Adipocyte (in vitro differentiated cells): ENCODE measurements around the gene SYNDIG1L.

ENCODE experiments used
- DNase-seq: peaks from one replicate; pipeline ENCODE4 v3.0.0-alpha.2; 2015; ENCODE audit warnings: low read depth
- H3K27me3 ChIP-seq: replicated peaks from 2 replicates; pipeline ENCODE4 v1.7.0; 2013; ENCODE audit warnings: mild to moderate bottlenecking, low read length, moderate library complexity; ENCODE audit not compliant: control insufficient read depth, insufficient read depth
- H3K36me3 ChIP-seq: 2 replicates; pipeline ENCODE4 v1.7.0; 2013; ENCODE audit warnings: low read length, mild to moderate bottlenecking, moderate library complexity; ENCODE audit not compliant: control insufficient read depth, insufficient read depth, severe bottlenecking
- H3K4me1 ChIP-seq: 2 replicates; pipeline ENCODE4 v1.7.0; 2013; ENCODE audit warnings: mild to moderate bottlenecking, low read length, moderate library complexity; ENCODE audit not compliant: control insufficient read depth, insufficient read depth
- H3K4me3 ChIP-seq: 2 replicates; pipeline ENCODE4 v1.7.0; 2013; ENCODE audit warnings: mild to moderate bottlenecking, low read length, moderate library complexity
- H3K9ac ChIP-seq: 2 replicates; pipeline ENCODE4 v1.7.0; 2013; ENCODE audit warnings: mild to moderate bottlenecking, low read length, moderate library complexity
- H3K9me3 ChIP-seq: 2 replicates; pipeline ENCODE4 v1.7.0; 2013; ENCODE audit warnings: mild to moderate bottlenecking, low read length, moderate library complexity; ENCODE audit not compliant: control insufficient read depth

SYNDIG1L gene

GRCh38 chr14:74357585-74357984 lies 68.4 kb downstream of the SYNDIG1L start:
- Histone ChIP-seq H3K27me3 (peaks cover 43% of the 10 kb centered on the region), H3K4me3 (no peak overlapping the region), H3K9ac (no peak overlapping the region), H3K4me1 (no peaks in the 10 kb centered on the region), H3K9me3 (no peaks in the 10 kb centered on the region), H3K36me3 (no peaks in the 10 kb centered on the region)
- no peak for DNase-seq

DNA sequence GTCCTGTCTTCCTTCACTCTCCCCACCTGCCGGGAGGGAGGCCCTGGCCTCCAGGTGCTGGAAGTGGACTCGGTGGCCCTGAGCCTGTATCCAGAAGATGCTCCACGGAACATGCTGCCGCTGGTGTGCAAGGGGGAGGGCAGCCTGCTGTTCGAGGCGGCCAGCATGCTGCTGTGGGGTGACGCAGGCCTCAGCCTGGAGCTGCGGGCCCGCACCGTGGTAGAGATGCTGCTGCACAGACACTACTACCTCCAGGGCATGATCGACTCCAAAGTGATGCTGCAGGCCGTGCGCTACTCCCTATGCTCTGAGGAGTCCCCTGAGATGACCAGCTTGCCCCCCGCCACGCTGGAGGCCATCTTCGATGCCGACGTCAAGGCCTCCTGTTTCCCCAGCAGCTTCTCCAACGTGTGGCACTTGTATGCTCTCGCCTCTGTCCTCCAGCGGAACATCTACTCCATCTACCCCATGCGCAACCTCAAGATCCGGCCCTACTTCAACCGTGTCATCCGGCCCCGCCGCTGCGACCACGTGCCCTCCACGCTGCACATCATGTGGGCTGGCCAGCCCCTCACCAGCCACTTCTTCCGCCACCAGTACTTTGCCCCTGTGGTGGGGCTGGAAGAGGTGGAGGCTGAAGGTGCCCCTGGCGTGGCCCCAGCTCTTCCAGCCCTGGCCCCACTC lies 69.0 kb downstream of the SYNDIG1L start:
- Histone ChIP-seq H3K4me1 (no peaks in the 10 kb centered on the region), H3K9me3 (no peaks in the 10 kb centered on the region), H3K9ac (no peak overlapping the region), H3K36me3 (no peaks in the 10 kb centered on the region), H3K27me3 (peaks cover 43% of the 10 kb centered on the region), H3K4me3 (no peak overlapping the region)
- DNase-seq, result no peak
